ELF-1 (cell line): ENCODE results near the gene OR2T8.

Experiments
- DNase-seq: peaks from one replicate; pipeline ENCODE4 v3.0.0-alpha.2; 2016; ENCODE audit warnings: low read depth, low spot score

The OR2T8 gene, protein sequence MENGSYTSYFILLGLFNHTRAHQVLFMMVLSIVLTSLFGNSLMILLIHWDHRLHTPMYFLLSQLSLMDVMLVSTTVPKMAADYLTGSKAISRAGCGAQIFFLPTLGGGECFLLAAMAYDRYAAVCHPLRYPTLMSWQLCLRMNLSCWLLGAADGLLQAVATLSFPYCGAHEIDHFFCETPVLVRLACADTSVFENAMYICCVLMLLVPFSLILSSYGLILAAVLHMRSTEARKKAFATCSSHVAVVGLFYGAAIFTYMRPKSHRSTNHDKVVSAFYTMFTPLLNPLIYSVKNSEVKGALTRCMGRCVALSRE

GRCh38 chr1:247919952-247920351, at the start of gene OR2T8:
OR2T8 (plus strand) TSS chr1:247920252; CDS start chr1:247921018, 766 bp downstream.
- no peak for DNase-seq

DNA sequence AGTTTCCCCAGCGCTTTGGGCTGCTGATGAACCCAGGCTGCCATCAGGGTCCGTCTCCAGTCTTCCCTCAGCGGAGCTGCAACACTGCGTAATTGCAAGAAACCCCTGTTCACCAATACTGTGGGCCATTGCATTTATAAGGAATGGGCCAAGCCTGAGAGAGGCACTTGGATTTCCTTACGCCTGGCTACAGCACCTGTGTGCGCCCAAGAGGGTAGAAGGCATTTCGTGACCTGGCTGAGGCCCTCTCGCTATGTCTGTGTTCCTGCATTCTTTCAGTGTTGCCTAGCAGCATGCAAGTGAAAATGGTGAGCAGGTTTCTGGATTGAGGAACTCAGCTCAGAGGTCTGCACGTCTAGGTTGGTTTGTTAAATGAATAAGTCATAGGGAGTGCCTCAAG, 36.7 kb upstream of the OR2T8 start:
- DNase-seq = no peak

GRCh38 chr1:247884797-247885413, 35.1 kb upstream of the OR2T8 start:
- no peak for DNase-seq

GRCh38 chr1:247895163-247895637, 24.9 kb upstream of the OR2T8 start, which contains the start of gene OR2W3:
OR2W3 (plus strand) TSS chr1:247895587; CDS start chr1:247895587, 0 bp downstream.
- no peak for DNase-seq

GRCh38 chr1:247895976-247896375, 24.1 kb upstream of the OR2T8 start:
- DNase-seq = no peak

DNA sequence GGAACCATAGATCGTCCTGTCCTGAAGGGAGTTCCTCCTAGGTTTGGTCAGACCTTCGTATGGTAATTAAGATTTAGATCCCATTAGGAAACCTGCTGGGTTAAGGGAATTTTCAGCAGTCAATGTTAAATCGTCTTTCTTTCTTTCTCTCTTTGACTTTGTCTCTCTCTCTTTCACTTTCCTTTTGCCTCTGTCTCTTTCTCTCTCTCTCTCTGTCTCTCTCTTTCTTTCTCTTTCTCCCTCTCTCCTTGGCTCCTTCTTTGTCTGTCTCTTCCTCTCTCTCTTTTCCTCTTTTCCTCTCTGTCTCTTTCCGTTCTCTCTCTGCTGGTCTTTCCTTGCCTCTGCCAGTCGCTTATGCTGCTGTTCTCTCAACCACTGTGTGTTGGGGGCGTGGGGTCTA, 15.9 kb upstream of the OR2T8 start:
- DNase-seq = no peak

DNA sequence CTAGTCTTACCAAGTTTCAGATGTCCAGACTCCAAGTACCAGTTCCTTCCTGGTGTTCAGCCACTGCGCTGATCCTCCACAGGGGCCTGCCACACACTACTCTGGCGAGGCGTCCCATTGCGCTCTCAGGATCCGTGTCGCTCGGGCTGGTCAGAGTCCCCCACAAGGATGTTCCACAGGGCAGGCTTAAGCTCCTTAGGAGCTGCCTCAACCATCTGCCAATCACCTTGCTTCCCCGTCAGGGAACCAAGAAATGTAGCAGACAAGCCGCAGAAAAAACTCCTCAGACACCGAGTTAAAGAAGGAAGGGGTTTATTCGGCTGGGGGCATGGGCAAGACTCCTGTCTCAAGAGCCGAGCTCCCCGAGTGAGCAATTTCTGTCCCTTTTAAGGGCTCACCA, 14.9 kb upstream of the OR2T8 start:
- no peak for DNase-seq

GRCh38 chr1:247905910-247906503, 14.0 kb upstream of the OR2T8 start:
- DNase-seq = no peak

DNA sequence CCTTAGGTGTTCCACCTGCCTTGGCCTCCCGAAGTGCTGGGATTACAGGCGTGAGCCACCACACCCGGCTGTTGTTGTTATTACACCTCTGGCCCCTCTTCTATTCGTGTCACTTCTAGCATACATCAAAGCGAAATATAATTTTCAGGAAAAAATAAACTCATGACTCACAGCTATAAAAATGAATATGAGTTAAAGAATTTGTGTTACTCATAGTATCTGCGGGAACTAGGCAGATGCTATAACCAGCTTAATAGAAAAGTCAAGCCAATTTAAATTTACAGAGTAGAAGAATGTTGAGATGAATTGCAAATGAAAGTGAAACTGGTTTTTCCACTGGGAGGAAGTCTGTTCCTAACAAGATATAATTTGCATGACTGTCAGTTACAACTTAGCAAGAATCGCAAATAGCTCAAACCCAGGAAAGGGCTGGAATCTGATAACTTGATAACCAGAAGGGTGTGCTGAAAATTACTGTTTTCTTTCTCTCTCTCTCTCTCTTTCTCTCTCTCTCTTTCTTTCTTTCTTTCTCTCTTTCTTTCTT, 13.5 kb upstream of the OR2T8 start:
- no peak for DNase-seq

DNA sequence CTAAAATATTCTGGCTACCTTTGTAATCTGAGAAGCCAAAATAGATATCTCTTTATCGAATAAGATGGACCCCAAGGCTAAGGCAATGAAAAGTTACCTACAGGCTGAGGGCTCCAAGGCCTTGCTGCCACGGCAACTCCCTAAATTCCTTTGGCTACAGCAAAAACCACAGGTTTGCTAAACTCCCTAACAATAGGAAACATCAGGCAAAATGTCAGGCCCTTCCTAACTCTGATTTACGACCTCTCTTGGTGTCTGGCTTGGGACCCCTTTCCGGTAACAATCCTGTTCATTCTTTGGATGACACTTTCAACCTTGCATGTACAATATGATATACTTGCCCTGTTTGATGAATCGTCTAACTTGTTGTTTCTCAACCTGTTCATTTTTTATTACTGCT, 11.3 kb upstream of the OR2T8 start:
- no peak for DNase-seq

GRCh38 chr1:247913786-247914185, 6.3 kb upstream of the OR2T8 start:
- DNase-seq = no peak

DNA sequence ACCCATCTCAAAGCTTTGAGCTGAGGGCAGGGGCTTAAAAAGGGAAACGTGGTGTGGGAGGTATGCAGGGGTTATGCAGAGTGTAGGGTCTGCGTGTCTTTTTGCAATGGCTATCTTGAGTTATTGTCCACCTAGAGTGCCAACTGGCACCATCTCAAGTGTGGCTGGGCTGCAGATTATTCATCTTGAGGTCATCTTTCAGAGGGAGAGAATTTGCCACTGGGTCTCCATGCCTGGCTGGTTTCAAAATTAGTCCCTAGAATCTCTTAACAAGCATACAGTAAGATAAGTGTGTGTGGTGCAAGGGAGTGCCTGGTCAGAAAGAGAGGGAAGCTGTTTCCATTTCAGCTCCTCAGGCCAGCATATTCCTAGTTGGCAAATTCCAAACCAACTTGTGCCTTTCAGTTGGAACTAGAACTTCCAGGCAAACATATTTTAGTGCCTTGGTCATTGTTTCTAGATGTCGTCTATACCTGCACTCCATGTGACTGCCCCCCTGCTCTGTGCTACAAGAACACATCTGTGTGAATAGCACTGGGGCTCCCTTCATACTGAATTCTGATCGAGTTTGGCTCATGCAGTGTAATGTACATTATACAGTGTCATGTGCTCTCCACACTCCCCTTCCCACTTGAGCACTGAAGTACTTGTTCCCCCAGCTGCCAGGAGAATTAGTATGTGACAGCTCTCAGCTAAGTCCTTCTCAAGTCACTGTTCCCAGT, 5.0 kb upstream of the OR2T8 start:
- no peak for DNase-seq

GRCh38 chr1:247923941-247924340, 3.9 kb downstream of the OR2T8 start:
- no peak for DNase-seq

GRCh38 chr1:247924868-247925267, 4.8 kb downstream of the OR2T8 start, which contains the start of gene OR2AJ1:
OR2AJ1 (plus strand) TSS chr1:247924889; CDS start chr1:247933769, 8,880 bp downstream.
- DNase-seq = no peak

DNA sequence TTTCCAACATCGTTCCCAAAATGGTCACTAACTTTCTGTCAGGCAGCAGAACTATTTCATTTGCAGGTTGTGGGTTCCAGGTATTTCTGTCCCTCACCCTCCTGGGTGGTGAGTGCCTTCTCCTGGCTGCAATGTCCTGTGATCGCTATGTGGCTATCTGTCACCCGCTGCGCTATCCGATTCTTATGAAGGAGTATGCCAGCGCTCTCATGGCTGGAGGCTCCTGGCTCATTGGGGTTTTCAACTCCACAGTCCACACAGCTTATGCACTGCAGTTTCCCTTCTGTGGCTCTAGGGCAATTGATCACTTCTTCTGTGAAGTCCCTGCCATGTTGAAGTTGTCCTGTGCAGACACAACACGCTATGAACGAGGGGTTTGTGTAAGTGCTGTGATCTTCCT, 13.9 kb downstream of the OR2T8 start:
- DNase-seq = no peak

DNA sequence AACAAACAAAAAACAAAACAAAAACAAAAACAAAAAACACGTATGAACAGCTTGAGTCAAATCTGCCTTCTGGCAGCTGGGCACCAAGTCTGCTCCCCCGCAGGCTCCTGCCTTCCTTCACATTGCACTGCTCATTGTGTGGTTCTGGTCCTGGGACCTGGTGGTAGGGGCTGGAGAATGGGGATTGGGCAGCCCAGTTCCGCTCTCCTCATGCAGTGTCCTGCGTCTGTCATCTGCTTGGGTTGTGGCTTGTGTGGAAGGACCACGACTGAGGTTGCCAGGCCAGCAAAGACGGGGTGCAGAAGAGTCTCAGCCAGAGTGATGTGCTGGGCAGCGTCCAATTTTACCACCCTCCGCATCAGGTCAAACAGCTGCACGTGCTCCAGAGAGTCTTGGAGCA, 15.7 kb downstream of the OR2T8 start:
- no peak for DNase-seq

DNA sequence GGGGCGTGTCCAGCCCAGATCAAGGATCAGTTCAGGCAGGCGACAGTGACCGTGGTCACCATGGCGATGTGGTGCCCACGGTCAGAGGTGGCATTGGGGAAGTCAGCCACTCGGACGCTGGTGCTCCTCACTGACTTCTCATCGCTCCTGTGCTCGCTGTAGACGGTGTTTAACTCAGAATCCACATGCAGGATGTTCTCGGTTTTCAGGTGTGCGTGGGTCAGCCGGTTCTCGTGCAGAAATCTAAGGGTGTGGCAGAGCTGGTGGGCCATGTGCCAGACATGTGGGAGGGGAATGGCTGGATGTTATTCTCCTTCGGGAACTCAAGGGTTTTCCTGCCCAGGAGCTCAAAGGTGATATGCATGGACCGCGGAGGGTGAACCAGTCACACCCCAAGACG, 16.4 kb downstream of the OR2T8 start:
- no peak for DNase-seq

DNA sequence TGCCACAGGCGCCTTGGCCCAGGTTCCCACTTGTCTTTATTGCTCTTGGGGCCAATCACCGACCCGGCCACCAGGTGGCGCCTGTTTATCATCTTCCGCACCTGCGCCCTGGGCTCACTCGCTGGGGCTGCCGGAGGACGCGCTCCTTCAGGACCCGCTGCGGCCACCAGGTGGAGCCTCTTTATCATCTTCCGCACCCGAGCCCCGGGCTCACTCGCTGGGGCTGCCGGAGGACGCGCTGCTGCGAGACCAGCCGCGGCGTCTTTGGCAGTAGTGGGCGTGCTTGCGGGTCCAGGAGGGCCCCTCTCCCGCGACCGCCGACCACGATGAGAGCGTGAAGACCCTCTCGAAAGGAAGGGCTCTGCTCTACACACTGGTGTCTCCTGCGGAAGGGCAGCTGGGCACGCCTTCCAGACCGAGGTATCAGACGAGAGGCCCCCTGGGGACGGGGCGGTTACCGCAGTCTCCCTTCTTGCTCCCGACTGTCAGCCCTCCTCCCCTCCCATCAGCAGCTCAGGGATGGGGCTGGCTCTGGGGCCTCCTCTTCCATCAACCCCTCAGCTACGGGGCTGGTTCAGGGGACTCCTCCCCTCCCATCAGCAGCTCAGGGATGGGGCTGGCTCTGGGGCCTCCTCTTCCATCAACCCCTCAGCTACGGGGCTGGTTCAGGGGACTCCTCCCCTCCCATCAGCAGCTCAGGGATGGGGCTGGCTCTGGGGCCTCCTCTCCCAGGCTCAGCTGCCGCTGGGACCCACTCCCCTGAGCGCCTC, 17.1 kb downstream of the OR2T8 start:
- DNase-seq = peak; percentile 98

DNA sequence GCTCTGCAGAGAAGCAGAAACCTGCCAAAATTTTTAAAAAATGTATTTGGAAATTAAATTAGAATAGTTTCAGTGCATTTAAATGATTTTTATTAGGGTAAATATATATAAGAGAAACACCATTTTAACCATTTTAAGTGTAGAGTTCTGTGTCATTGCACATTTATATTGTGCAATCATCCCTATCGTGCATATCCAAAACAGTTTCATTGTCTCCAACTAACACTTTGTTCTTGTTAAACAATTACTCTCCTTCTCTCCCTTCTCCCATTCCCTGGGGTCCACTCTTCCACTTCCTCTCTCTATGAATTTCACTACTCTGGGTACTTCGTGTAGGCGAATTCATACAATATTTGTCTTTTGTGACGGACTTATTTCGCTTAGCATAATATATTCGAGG, 22.6 kb downstream of the OR2T8 start:
- DNase-seq = no peak

DNA sequence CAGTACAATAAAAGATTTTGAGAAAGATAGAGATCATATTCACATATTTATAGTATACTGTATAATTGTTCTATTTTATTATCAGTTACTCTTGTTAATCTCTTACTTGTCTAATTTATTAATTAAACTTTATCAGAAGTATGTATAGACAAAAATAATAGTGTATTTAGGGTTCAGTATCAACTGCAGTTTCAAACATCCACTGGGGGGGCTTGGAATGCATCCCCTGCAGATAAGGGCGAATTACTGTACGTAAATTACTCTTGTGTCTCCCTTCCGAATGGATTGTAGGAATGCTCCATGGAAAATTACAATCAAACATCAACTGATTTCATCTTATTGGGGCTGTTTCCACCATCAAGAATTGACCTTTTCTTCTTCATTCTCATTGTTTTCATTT, 28.5 kb downstream of the OR2T8 start, which contains the start of gene OR2L8:
TSS of gene OR2L8 (plus strand) at position 301 of the 400 bp plus-strand sequence. CDS start at position 301, 0 bp downstream.
- DNase-seq = no peak

DNA sequence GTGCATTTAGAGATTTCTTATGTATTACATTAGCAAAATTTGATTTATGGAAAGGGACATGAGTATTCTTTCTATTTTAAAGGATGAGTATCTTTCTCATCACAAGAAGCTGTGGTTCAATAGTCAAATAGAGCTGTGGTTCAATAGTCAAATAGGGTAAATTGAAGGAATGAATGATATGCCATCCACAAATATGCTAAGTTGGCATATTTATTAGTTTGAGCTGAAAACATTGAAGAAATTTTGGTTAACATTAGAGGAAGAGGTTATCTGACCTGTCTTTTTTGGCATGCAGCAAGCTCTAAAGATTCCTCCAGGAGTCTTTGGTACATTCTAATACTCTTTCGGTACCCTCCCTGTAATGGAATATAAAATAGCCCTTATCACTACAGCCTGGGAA, 33.4 kb downstream of the OR2T8 start:
- no peak for DNase-seq
